ENCODE results near the gene MRPS10. TPM values are rescaled to one million over a fixed set of nuclear protein-coding genes. Genes with fewer than 3 reads are reported as not detected.
"Not testable (repeated sequence)": the region's sequence is repeated elsewhere in the genome, so short reads cannot be mapped to it uniquely, and the experiment has no call there.

The MRPS10 gene
- total RNA-seq, 1 experiment from 2014 or later: 62.9 TPM

DNA sequence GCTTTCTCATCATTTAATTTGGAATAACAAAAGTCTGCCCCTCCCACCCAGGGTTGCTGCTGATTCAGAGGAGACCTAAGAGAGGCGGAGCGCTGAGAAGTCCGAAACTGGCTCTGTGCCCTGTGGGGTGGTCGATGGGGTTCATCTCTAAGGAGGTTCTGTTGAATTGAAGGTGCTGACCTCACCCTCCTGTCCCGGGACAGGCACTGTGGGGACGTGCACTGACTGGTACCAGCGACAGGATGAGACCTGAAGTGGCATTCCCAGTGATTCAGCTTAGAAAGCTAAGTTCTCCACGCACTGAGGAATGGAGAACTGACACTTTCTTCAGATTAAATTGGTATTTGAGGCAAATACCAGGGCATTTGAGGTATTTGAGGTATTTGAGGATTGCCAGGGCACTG is 24.2 kb downstream of the MRPS10 start:
- intact Hi-C loops (cut with micrococcal nuclease): no loop called here
- Mint-ChIP-seq H3K36me3 (ENCODE audit: insufficient read depth, unreplicated experiment) (peaks cover 9% of the 10 kb centered on the region), H3K4me3 (ENCODE audit: unreplicated experiment) (no peak overlapping the region), H3K27ac (ENCODE audit: low read depth, unreplicated experiment) (no peak overlapping the region), H3K27me3 (ENCODE audit: insufficient read depth, unreplicated experiment) (no peaks in the 10 kb centered on the region), H3K9me3 (ENCODE audit: unreplicated experiment) (no peaks in the 10 kb centered on the region), H3K4me1 (ENCODE audit: insufficient read depth, unreplicated experiment) (peaks cover 6% of the 10 kb centered on the region)
- BruUV-seq (replicated peaks): no TSS peak
- ChIA-PET CTCF (interaction anchor here (0.6 to 4.6 kb wide), 7 partner anchors 9 to 354 kb away, joined by 3 to 19 read pairs (median 4); partner anchors contain the start of gene C6orf132), POLR2A (interaction anchor here (1.2 to 1.9 kb wide), 4 partner anchors 10 to 143 kb away, joined by 3 to 10 read pairs (median 4); partner anchors contain the start of gene TAF8)
- TF ChIP-seq, protein P1, sequence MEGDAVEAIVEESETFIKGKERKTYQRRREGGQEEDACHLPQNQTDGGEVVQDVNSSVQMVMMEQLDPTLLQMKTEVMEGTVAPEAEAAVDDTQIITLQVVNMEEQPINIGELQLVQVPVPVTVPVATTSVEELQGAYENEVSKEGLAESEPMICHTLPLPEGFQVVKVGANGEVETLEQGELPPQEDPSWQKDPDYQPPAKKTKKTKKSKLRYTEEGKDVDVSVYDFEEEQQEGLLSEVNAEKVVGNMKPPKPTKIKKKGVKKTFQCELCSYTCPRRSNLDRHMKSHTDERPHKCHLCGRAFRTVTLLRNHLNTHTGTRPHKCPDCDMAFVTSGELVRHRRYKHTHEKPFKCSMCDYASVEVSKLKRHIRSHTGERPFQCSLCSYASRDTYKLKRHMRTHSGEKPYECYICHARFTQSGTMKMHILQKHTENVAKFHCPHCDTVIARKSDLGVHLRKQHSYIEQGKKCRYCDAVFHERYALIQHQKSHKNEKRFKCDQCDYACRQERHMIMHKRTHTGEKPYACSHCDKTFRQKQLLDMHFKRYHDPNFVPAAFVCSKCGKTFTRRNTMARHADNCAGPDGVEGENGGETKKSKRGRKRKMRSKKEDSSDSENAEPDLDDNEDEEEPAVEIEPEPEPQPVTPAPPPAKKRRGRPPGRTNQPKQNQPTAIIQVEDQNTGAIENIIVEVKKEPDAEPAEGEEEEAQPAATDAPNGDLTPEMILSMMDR (IDR thresholded peaks at IDR 0.05; ENCODE audit: unreplicated experiment): no peak
- DNase-seq (ENCODE audit: unreplicated experiment): peak; percentile 28

DNA sequence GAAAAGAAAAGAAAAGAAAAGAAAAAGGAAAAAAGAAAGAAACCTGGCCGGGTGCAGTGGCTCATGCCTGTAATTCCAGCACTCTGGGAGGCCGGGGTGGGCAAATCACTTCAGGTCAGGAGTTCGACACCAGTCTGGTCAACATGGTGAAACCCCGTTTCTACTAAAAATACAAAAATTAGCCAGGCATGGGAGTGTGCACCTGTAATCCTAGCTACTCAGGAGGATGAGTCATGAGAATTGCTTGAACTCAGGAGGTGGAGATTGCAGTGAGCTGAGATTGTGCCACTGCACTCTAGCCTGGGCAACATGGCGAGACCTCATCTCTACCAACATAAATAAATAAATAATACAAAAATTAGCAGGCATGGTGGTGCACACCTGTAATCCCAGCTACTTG is 25.3 kb downstream of the MRPS10 start:
- BruUV-seq (replicated peaks); H3K9me3 Mint-ChIP-seq (ENCODE audit: unreplicated experiment); H3K4me1 Mint-ChIP-seq (ENCODE audit: insufficient read depth, unreplicated experiment); H3K36me3 Mint-ChIP-seq (ENCODE audit: insufficient read depth, unreplicated experiment); H3K27ac Mint-ChIP-seq (ENCODE audit: low read depth, unreplicated experiment); H3K27me3 Mint-ChIP-seq (ENCODE audit: insufficient read depth, unreplicated experiment); H3K4me3 Mint-ChIP-seq (ENCODE audit: unreplicated experiment); intact Hi-C loops (cut with micrococcal nuclease): not testable (repeated sequence)
- POLR2A ChIA-PET: interaction anchor here (0.6 to 1.9 kb wide), 3 partner anchors 11 to 142 kb away, joined by 3 to 5 read pairs (median 3); partner anchors contain the start of gene TAF8
- peak; percentile 52 for DNase-seq (ENCODE audit: unreplicated experiment)
- CTCF ChIA-PET: interaction anchor here (0.7 to 4.6 kb wide), 4 partner anchors 23 to 731 kb away, joined by 3 to 19 read pairs (median 4); no protein-coding TSS in a partner anchor

GRCh38 chr6:42190554-42191183 is 27.0 kb downstream of the MRPS10 start:
- DNase-seq (ENCODE audit: unreplicated experiment): no peak
- H3K36me3 Mint-ChIP-seq (ENCODE audit: insufficient read depth, unreplicated experiment): peaks cover 9% of the 10 kb centered on the region
- TF ChIP-seq, protein P1 (IDR thresholded peaks at IDR 0.05; ENCODE audit: unreplicated experiment): no peak
- BruUV-seq (replicated peaks): no TSS peak
- H3K4me3 Mint-ChIP-seq (ENCODE audit: unreplicated experiment): no peak overlapping the region
- intact Hi-C loops (cut with micrococcal nuclease): no loop called here
- no peaks in the 10 kb centered on the region for H3K9me3 Mint-ChIP-seq (ENCODE audit: unreplicated experiment)
- no peak overlapping the region for H3K27ac Mint-ChIP-seq (ENCODE audit: low read depth, unreplicated experiment)
- POLR2A ChIA-PET: interaction anchor here (0.6 to 1.4 kb wide), 2 partner anchors 34 to 140 kb away, joined by 3 to 4 read pairs; no protein-coding TSS in a partner anchor
- no peaks in the 10 kb centered on the region for H3K27me3 Mint-ChIP-seq (ENCODE audit: insufficient read depth, unreplicated experiment)
- CTCF ChIA-PET: interaction anchor here (1.4 to 4.6 kb wide), 2 partner anchors 11 to 25 kb away, joined by 4 to 19 read pairs; no protein-coding TSS in a partner anchor
- H3K4me1 Mint-ChIP-seq (ENCODE audit: insufficient read depth, unreplicated experiment): no peaks in the 10 kb centered on the region

DNA sequence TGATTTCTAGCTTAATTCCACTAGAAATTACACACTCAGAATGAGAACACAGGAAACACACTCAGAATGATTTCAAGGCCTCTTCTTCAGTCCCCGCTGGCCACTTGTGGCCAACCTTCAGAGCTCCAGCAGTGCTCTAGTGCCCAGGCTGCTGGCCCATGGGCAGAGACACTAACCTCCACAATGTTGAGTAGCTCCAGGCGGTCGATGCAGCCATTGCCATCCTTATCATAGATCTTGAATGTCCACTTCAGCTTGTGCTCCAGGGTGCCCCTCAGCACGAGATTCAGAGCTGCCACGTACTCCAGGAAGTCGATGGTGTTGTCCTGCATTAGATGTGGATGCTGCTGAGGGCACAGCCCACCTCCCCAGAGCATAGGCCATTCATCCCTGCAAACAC is 29.3 kb downstream of the MRPS10 start:
- Mint-ChIP-seq H3K9me3 (ENCODE audit: unreplicated experiment) (no peaks in the 10 kb centered on the region), H3K4me1 (ENCODE audit: insufficient read depth, unreplicated experiment) (no peaks in the 10 kb centered on the region), H3K4me3 (ENCODE audit: unreplicated experiment) (no peak overlapping the region), H3K36me3 (ENCODE audit: insufficient read depth, unreplicated experiment) (no peaks in the 10 kb centered on the region), H3K27ac (ENCODE audit: low read depth, unreplicated experiment) (no peak overlapping the region), H3K27me3 (ENCODE audit: insufficient read depth, unreplicated experiment) (no peaks in the 10 kb centered on the region)
- CTCF ChIA-PET: interaction anchor here (1.3 kb wide), 1 partner anchor 26 kb away, joined by 9 read pairs; no protein-coding TSS in a partner anchor
- DNase-seq (ENCODE audit: unreplicated experiment): no peak
- intact Hi-C loops (cut with micrococcal nuclease): no loop called here
- no TSS peak for BruUV-seq (replicated peaks)
- POLR2A ChIA-PET: no interaction called here
- TF ChIP-seq, protein P1 (IDR thresholded peaks at IDR 0.05; ENCODE audit: unreplicated experiment): no peak

All from MCF 10A (cell line).